Esophagus squamous epithelium (tissue), 5 donors: Measurements from ENCODE around the gene INTS15. TPM values are rescaled to one million over a fixed set of nuclear protein-coding genes. Genes with fewer than 3 reads are reported as not detected.

Experiments
- DNase-seq: peaks from one replicate; lab custom pipeline; 2025; lab: John Stamatoyannopoulos, UW
- H3K27ac ChIP-seq, 4 donors: fragments of 200-600 bp; sonication (generic); one replicate each; pipeline ENCODE4 v1.5.1; 2016 to 2019; ENCODE audit warnings: mild to moderate bottlenecking in 1 of 4
- H3K27me3 ChIP-seq, 4 donors: fragments of 200-600 bp; sonication (generic); 1 replicate in 3 of 4; 2 replicates in 1 of 4; pipeline versions ENCODE4 v1.5.1 to v1.6.0; 2017 to 2021; ENCODE audit warnings: antibody characterized with exemption in 1 of 4
- H3K36me3 ChIP-seq, 3 donors: fragments of 200-600 bp; sonication (generic); one replicate each; pipeline ENCODE4 v1.5.1; 2016 to 2019
- H3K4me1 ChIP-seq, 3 donors: fragments of 200-600 bp; sonication (generic); one replicate each; pipeline ENCODE4 v1.5.1; 2017 to 2019
- H3K4me3 ChIP-seq, 4 donors: fragments of 200-600 bp; sonication (generic); 1 replicate in 3 of 4; 2 replicates in 1 of 4; pipeline ENCODE4 v1.5.1; 2016 to 2019; ENCODE audit warnings: mild to moderate bottlenecking in 2 of 4, moderate library complexity in 1 of 4
- H3K9me3 ChIP-seq, 3 donors: fragments of 200-600 bp; sonication (generic); one replicate each; pipeline ENCODE4 v1.5.1; 2016 to 2019
- CTCF ChIP-seq, 6 experiments: fragments of 450-650 bp in 4 of 6; fragments of 200-600 bp in 2 of 6; sonication (generic) in 2 of 6; IDR thresholded peaks; one replicate each; pipeline ENCODE4 v1.5.1; 2016 to 2019; ENCODE audit warnings: antibody characterized with exemption in 6 of 6, mild to moderate bottlenecking in 4 of 6, moderate library complexity in 4 of 6
- POLR2A ChIP-seq, 4 donors: fragments of 450-650 bp; IDR thresholded peaks; one replicate each; pipeline ENCODE4 v1.6.1; 2017; ENCODE audit warnings: antibody characterized with exemption in 4 of 4, mild to moderate bottlenecking in 4 of 4, moderate library complexity in 3 of 4
- WGBS, 2 donors: methylation state at CpG; one replicate each; pipeline ENCODE4 v1.1.5; 2018; 5-methylcytosine and 5-hydroxymethylcytosine counted together
- intact Hi-C: fragments of 100-400 bp; cut with DNase I; formaldehyde crosslinking; loops from one replicate; pipeline ENCODE4 v1.15.0; 2022
- total RNA-seq, 4 donors: library from RNA; depleted of rRNA; stranded (reverse); fragments of >200 nt; gene quantifications; one replicate each; pipeline ENCODE4 v1.1.0, GENCODE V29; 2016
- donor health status: DM: yes; HTN: yes; CAD: no.

The INTS15 gene
- total RNA-seq, 4 donors from 2014 or later = 9.2 to 21.9 (median 14.8) TPM

- no peaks in the 10 kb centered on the region for H3K4me1 ChIP-seq
- no peak overlapping the region for H3K27ac ChIP-seq
- no peak overlapping the region for H3K4me3 ChIP-seq
- no peaks in the 10 kb centered on the region for H3K9me3 ChIP-seq
- peaks cover 4 to 65% (median 18%) of the 10 kb centered on the region in 3 donors for H3K36me3 ChIP-seq
- no peak for DNase-seq
- TF ChIP-seq POLR2A (IDR thresholded peaks at IDR 0.05) (no peak), CTCF (IDR thresholded peaks at IDR 0.05) (no peak)
- intact Hi-C loops = no loop called here
- WGBS, 2 donors = 94 to 100% methylated on average over 7 to 24 of the region's 38 CpGs
- H3K27me3 ChIP-seq = no peaks in the 10 kb centered on the region
Observed at GRCh38 chr7:6607651-6608051, 17.8 kb downstream of the INTS15 start.

GRCh38 chr7:6608081-6608480 lies 18.3 kb downstream of the INTS15 start:
- peaks cover 4 to 61% (median 18%) of the 10 kb centered on the region in 3 donors for H3K36me3 ChIP-seq
- H3K9me3 ChIP-seq = no peaks in the 10 kb centered on the region
- TF ChIP-seq POLR2A (IDR thresholded peaks at IDR 0.05) (no peak), CTCF (IDR thresholded peaks at IDR 0.05) (no peak)
- no peaks in the 10 kb centered on the region for H3K4me1 ChIP-seq
- no peak overlapping the region for H3K27ac ChIP-seq
- DNase-seq = no peak
- no peaks in the 10 kb centered on the region for H3K27me3 ChIP-seq
- 84 to 96% methylated on average over 9 to 16 of the region's 27 CpGs for WGBS, 2 donors
- H3K4me3 ChIP-seq = no peak overlapping the region
- intact Hi-C loops = no loop called here

DNA sequence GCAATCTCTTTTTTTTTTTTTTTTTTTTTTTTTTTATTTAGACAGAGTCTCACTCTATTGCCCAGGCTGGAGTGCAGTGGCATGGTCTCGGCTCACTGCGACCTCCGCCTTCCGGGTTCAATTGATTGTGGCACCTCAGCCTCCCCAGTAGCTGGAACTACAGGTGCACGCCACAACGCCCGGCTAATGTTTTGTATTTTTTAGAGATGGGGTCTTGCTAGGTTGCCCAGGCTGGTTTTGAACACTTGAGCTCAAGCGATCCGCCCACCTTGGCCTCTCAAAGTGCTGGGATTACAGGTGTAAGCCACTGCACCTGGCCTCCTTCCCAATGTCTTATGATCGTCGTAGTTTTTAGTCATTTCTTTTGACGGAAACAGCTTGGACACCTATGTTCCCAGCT lies 19.0 kb downstream of the INTS15 start:
- no peak overlapping the region for H3K4me3 ChIP-seq
- intact Hi-C loops = no loop called here
- H3K27me3 ChIP-seq = peaks cover 0 to 5% (median 0%) of the 10 kb centered on the region in 4 donors
- H3K36me3 ChIP-seq = peaks cover 4 to 54% (median 18%) of the 10 kb centered on the region in 3 donors
- H3K4me1 ChIP-seq = no peaks in the 10 kb centered on the region
- H3K9me3 ChIP-seq = no peaks in the 10 kb centered on the region
- DNase-seq = no peak
- TF ChIP-seq POLR2A (IDR thresholded peaks at IDR 0.05) (no peak), CTCF (IDR thresholded peaks at IDR 0.05) (no peak)
- WGBS, 2 donors = 91 to 92% methylated on average over 11 to 12 of the region's 12 CpGs
- H3K27ac ChIP-seq = no peak overlapping the region

DNA sequence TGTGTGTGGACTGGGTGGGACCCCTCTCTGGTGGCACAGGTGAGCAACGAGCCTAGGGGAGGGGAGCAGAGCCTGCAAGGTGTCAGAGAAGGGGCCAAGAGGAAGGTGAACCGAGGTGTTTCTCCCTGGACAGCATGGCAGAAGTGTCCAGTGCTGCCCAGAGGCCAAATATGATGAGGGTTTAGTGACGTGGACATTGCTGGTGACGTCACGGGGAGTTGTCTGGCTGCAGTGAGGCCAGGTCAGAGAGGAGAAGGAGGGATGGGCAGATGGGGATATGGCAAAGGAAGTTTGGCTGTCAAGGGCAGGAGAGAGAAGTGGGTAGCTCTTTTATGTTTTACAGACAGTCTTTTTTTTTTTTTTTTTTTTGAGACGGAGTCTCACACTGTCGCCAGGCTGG lies 23.0 kb downstream of the INTS15 start:
- no peak overlapping the region for H3K27ac ChIP-seq
- H3K36me3 ChIP-seq = peaks cover 1 to 14% (median 5%) of the 10 kb centered on the region in 3 donors
- H3K9me3 ChIP-seq = no peaks in the 10 kb centered on the region
- no peak for DNase-seq
- peaks cover 0 to 22% (median 8%) of the 10 kb centered on the region in 3 donors for H3K4me1 ChIP-seq
- H3K27me3 ChIP-seq = peaks cover 0 to 29% (median 0%) of the 10 kb centered on the region in 4 donors
- no peak overlapping the region for H3K4me3 ChIP-seq
- TF ChIP-seq POLR2A (IDR thresholded peaks at IDR 0.05) (no peak), CTCF (IDR thresholded peaks at IDR 0.05) (no peak)
- WGBS, 2 donors = 60 to 65% methylated on average over 7 of the region's 7 CpGs
- intact Hi-C loops = no loop called here

- peaks cover 0 to 22% (median 8%) of the 10 kb centered on the region in 3 donors for H3K4me1 ChIP-seq
- peaks cover 0 to 5% (median 0%) of the 10 kb centered on the region in 3 donors for H3K36me3 ChIP-seq
- TF ChIP-seq CTCF (IDR thresholded peaks at IDR 0.05) (no peak), POLR2A (IDR thresholded peaks at IDR 0.05) (no peak)
- no peak overlapping the region for H3K4me3 ChIP-seq
- no peak for DNase-seq
- intact Hi-C loops = no loop called here
- H3K27me3 ChIP-seq = peaks cover 0 to 29% (median 0%) of the 10 kb centered on the region in 4 donors
- WGBS, 2 donors = 28 to 36% methylated on average over 2 of the region's 2 CpGs
- no peak overlapping the region for H3K27ac ChIP-seq
- H3K9me3 ChIP-seq = no peaks in the 10 kb centered on the region
Observed at GRCh38 chr7:6613706-6614105, 23.9 kb downstream of the INTS15 start.
